Measurements from ENCODE around the gene CENPP. TPM values are rescaled to one million over a fixed set of nuclear protein-coding genes. Genes with fewer than 3 reads are reported as not detected.
"Not testable (repeated sequence)": the region's sequence is repeated elsewhere in the genome, so short reads cannot be mapped to it uniquely, and the experiment has no call there.

CENPP gene
- total and polyA plus RNA-seq, 8 donors = 0.46 to 2.7 (median 1.9) TPM

DNA sequence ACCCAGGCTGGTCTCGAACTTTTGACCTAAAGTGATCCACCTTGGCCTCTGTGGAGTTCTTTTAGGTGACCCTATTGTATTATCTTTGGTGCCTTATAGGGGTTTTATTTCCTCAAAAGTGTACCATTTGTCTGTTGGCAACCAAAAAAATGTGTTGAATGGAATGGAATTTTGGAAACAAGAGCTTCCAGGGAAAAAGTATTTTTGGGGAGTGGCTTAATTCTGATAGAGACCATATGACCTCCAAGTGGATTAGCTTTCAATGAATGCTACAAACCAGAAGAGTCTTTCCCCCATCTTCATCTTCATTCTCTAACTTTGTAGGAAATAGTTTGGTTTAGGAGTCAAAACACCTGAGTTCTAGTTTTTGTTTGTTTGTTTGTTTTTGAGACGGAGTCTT is 82.1 kb downstream of the CENPP start:
- H3K4me1 ChIP-seq = no peaks in the 10 kb centered on the region
- WGBS, 2 donors = 96% methylated on average over 2 of the region's 2 CpGs
- TF ChIP-seq, protein P1, sequence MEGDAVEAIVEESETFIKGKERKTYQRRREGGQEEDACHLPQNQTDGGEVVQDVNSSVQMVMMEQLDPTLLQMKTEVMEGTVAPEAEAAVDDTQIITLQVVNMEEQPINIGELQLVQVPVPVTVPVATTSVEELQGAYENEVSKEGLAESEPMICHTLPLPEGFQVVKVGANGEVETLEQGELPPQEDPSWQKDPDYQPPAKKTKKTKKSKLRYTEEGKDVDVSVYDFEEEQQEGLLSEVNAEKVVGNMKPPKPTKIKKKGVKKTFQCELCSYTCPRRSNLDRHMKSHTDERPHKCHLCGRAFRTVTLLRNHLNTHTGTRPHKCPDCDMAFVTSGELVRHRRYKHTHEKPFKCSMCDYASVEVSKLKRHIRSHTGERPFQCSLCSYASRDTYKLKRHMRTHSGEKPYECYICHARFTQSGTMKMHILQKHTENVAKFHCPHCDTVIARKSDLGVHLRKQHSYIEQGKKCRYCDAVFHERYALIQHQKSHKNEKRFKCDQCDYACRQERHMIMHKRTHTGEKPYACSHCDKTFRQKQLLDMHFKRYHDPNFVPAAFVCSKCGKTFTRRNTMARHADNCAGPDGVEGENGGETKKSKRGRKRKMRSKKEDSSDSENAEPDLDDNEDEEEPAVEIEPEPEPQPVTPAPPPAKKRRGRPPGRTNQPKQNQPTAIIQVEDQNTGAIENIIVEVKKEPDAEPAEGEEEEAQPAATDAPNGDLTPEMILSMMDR (IDR thresholded peaks at IDR 0.05) = no peak
- no peak overlapping the region for H3K27ac ChIP-seq
- no peaks in the 10 kb centered on the region for H3K27me3 ChIP-seq
- FAIRE-seq (no peak), ATAC-seq (no peak), DNase-seq (no peak)
- no peaks in the 10 kb centered on the region for H3K9me3 ChIP-seq
- no peak overlapping the region for H3K4me3 ChIP-seq
- intact Hi-C loops (cut with DNase I) = no loop called here
- no peaks in the 10 kb centered on the region for H3K36me3 ChIP-seq

DNA sequence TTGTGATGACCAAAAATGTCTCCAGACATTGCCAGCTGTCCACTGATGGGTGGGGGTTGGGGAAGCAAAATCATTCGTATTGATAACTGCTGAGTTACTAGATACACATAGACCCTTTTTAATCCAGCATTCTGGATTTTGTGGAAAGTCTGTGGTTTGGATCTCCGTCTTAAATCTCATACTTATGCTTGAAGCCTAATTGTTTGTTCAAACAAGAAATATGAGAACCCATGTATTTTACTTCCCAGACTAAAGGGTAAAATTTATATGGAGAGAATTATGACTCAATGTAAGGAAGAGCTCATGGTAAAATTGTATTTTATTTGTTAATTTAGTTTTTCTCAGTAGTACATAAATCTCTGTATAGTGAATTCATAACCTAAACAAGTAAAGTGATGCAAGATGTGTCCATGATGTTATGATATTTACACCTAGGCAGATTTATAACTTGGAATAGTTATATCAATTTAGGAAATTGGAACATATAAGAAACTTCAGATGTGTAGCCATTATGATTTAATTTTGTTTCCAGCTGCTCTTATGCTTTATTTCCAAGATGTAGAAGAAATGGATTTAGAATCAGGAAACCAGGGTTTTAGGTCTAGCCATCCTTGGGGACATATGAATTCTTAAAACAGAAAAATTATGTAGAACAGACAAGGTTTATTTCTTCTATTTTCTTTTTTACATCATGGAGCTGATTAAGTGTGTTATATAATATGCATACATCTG is 83.2 kb downstream of the CENPP start:
- no peak overlapping the region for H3K27ac ChIP-seq
- H3K36me3 ChIP-seq = no peaks in the 10 kb centered on the region
- DNase-seq (no peak), FAIRE-seq (no peak), ATAC-seq (no peak)
- no peaks in the 10 kb centered on the region for H3K27me3 ChIP-seq
- intact Hi-C loops (cut with DNase I) = no loop called here
- H3K9me3 ChIP-seq = no peaks in the 10 kb centered on the region
- 90% methylated on average over 2 of the region's 2 CpGs for WGBS, 2 donors
- no peak overlapping the region for H3K4me3 ChIP-seq
- TF ChIP-seq, protein P1 (IDR thresholded peaks at IDR 0.05) = no peak
- no peaks in the 10 kb centered on the region for H3K4me1 ChIP-seq

DNA sequence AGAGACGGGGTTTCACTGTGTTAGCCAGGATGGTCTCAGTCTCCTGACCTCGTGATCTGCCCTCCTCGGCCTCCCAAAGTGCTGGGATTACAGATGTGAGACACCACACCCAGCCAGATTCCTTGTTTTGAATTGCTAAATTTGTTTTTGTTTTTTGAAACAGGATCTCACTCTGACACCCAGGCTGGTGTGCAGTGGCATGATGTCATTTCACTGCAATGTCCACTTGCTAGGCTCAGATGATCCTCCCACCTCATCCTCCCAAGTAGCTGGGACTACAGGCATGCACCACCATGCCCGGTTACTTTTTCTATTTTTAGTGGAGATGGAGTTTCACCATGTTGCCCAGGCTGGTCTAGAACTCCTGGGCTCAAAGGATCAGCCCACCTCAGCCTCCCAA is 85.4 kb downstream of the CENPP start:
- H3K36me3 ChIP-seq; H3K27me3 ChIP-seq; intact Hi-C loops (cut with DNase I); ATAC-seq; DNase-seq; FAIRE-seq; H3K27ac ChIP-seq; H3K4me3 ChIP-seq; H3K4me1 ChIP-seq; H3K9me3 ChIP-seq: not testable (repeated sequence)
- WGBS, 2 donors = 86 to 93% methylated on average over 4 of the region's 4 CpGs

DNA sequence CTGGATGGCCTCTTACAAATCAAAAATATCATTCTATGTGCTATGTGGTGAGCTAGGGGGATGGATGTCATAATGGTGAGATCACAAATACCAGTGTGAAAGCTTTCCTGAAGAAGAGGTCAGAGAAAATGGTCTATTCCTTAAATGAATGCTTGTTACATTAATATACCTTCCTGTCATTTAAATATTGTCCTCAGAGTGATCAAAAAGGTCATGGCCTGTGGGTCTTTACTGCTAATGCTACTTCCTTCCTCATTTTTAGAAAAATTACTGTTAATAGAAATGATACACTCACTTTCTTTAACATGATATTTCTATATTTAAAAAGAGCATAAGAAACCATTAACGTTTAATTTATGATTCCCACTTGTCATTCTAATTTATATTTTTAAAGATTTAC is 88.8 kb downstream of the CENPP start:
- DNase-seq = no peak
- Histone ChIP-seq H3K27ac (no peak overlapping the region), H3K9me3 (no peaks in the 10 kb centered on the region), H3K4me3 (no peak overlapping the region), H3K36me3 (no peaks in the 10 kb centered on the region), H3K27me3 (no peaks in the 10 kb centered on the region), H3K4me1 (no peaks in the 10 kb centered on the region)
- FAIRE-seq = no peak
- intact Hi-C loops (cut with DNase I) = no loop called here
- TF ChIP-seq, protein P1 (IDR thresholded peaks at IDR 0.05) = no peak
- 55 to 88% methylated on average over 1 of the region's 1 CpG for WGBS, 2 donors
- ATAC-seq = no peak

DNA sequence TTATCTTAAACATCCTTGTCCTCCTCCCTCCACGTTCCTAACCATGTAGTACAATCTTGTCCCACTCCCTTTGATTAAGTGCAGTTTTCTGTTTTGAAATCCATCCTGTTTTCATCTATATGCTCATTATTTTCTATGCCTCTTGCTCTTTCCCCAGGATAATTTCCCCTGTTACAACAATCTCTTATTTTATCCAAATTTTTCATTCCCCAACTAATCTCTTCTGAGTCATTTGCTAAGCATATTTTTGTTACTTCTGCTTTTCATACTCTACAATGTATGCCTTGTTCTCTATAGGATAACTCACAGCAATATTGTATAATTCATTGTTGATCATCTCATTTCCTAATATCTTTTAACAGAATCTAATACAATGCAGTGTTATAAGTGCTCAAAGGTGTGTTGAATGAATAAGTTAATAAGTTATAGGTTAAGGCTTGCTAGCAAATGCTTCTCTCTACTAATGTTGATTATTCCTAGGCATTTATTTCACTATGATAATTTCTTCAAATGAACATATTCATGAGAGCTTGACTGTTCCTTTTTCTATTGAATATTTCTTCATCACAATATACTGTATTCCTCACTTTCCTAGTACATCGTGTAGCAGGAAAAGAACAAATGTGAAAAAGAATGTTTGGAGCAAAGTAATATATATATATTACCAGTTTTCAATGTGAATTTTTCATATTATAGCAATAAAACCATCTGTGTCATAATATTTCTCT is 97.0 kb downstream of the CENPP start:
- 87 to 95% methylated on average over 2 of the region's 2 CpGs for WGBS, 2 donors
- DNase-seq (no peak), ATAC-seq (no peak), FAIRE-seq (no peak)
- H3K4me3 ChIP-seq = peak overlapping the region in 1 of 4 donors; percentile 2
- H3K4me1 ChIP-seq = no peaks in the 10 kb centered on the region
- intact Hi-C loops (cut with DNase I) = no loop called here
- H3K27ac ChIP-seq = no peak overlapping the region
- H3K9me3 ChIP-seq = no peaks in the 10 kb centered on the region
- TF ChIP-seq, protein P1 (IDR thresholded peaks at IDR 0.05) = no peak
- no peaks in the 10 kb centered on the region for H3K36me3 ChIP-seq
- H3K27me3 ChIP-seq = no peaks in the 10 kb centered on the region
